Measurements from ENCODE around the gene UBE2A.
A peak's percentile ranks its signal among the peaks of the same experiment; 100 is the strongest.

The UBE2A gene

GRCh38 chrX:119574394-119575266 is at the start of gene UBE2A:
TSS of gene UBE2A (plus strand) at chrX:119574563. CDS start at chrX:119574712, 149 bp downstream.
- DNase-seq, result peak; percentile 91 to 92

- DNase-seq, result no peak
Measured at GRCh38 chrX:119529345-119530276, 44.8 kb upstream of the UBE2A start.

- DNase-seq, result no peak
Measured at GRCh38 chrX:119537487-119537886, 36.9 kb upstream of the UBE2A start.

GRCh38 chrX:119539872-119540271 is 34.5 kb upstream of the UBE2A start:
- peak in 1 of 2 donors; percentile 6 for DNase-seq

- DNase-seq, result no peak
Measured at GRCh38 chrX:119541188-119541587, 33.2 kb upstream of the UBE2A start.

GRCh38 chrX:119549327-119550016 is 24.9 kb upstream of the UBE2A start:
- DNase-seq, result no peak

- no peak for DNase-seq
Measured at GRCh38 chrX:119552508-119552907, 21.9 kb upstream of the UBE2A start.

GRCh38 chrX:119565107-119565663 is 9.2 kb upstream of the UBE2A start, which contains the start of gene STEEP1:
TSS of gene STEEP1 (minus strand) at chrX:119565409. CDS start at chrX:119565355, 54 bp downstream.
- peak; percentile 87 to 90 for DNase-seq

GRCh38 chrX:119570351-119570835 is 4.0 kb upstream of the UBE2A start:
- no peak for DNase-seq

GRCh38 chrX:119573222-119573621 is 1.1 kb upstream of the UBE2A start:
- no peak for DNase-seq

- DNase-seq, result peak in 1 of 2 donors; percentile 11
Measured at GRCh38 chrX:119573840-119574393, 446 bp upstream of the UBE2A start.

- no peak for DNase-seq
Measured at GRCh38 chrX:119579414-119579813, 5.1 kb downstream of the UBE2A start.

GRCh38 chrX:119583431-119584059 is 9.2 kb downstream of the UBE2A start:
- no peak for DNase-seq

- DNase-seq, result no peak
Measured at GRCh38 chrX:119589810-119590209, 15.4 kb downstream of the UBE2A start.

GRCh38 chrX:119602701-119603255 is 28.4 kb downstream of the UBE2A start:
- DNase-seq, result no peak

- DNase-seq, result peak in 1 of 2 donors; percentile 38
Measured at GRCh38 chrX:119604766-119605463, 30.6 kb downstream of the UBE2A start.

- peak; percentile 52 to 53 for DNase-seq
Measured at GRCh38 chrX:119605464-119606279, 31.3 kb downstream of the UBE2A start.

- peak; percentile 93 to 94 for DNase-seq
Measured at GRCh38 chrX:119606280-119607017, 32.1 kb downstream of the UBE2A start, which contains the start of gene NKRF. TSS of gene NKRF (minus strand) at chrX:119606424.

GRCh38 chrX:119607018-119607389 is 32.6 kb downstream of the UBE2A start:
- no peak for DNase-seq
